HEK293 (cell line): Measurements from ENCODE around the gene CNTFR.
"Not testable (repeated sequence)": the region's sequence is repeated elsewhere in the genome, so short reads cannot be mapped to it uniquely, and the experiment has no call there.

Experiments used
- CTCF ChIA-PET: fragments of 350-600 bp; formaldehyde crosslinking; extraction: SDS; loops from one replicate; lab custom pipeline; 2021; ENCODE audit warnings: antibody characterized with exemption; lab: Yijun Ruan, JAX
- POLR2A ChIA-PET: fragments of 300-600 bp; formaldehyde crosslinking; extraction: SDS; loops from one replicate; lab custom pipeline; 2020; ENCODE audit warnings: antibody characterized with exemption, inconsistent platforms; lab: Yijun Ruan, JAX
- H3K27ac ChIP-seq: fragments of 200-500 bp; sonication (Bioruptor generic); 2 replicates; pipeline ENCODE4 v1.5.1; 2014; ENCODE audit warnings: low read depth, low read length, control low read depth, inconsistent platforms; ENCODE audit errors: extremely low read depth
- H3K36me3 ChIP-seq, 2 experiments: fragments of 200-500 bp in 1 of 2; sonication (Bioruptor generic) in 1 of 2; 1 replicate in 1 of 2; 2 replicates in 1 of 2; pipeline ENCODE4 v1.5.1; 2014 to 2017; ENCODE audit warnings: inconsistent platforms in 2 of 2, low read length in 2 of 2; ENCODE audit not compliant: control insufficient read depth in 2 of 2, insufficient read depth in 1 of 2
- H3K4me1 ChIP-seq: fragments of 200-500 bp; sonication (Bioruptor generic); 2 replicates; pipeline ENCODE4 v1.5.1; 2014; ENCODE audit warnings: mild to moderate bottlenecking, low read length, inconsistent platforms; ENCODE audit not compliant: control insufficient read depth, insufficient read depth
- H3K4me3 ChIP-seq: 2 replicates; pipeline ENCODE4 v1.5.1; 2011; ENCODE audit warnings: low read depth, mild to moderate bottlenecking, control low read depth, low read length, moderate library complexity
- H3K9me3 ChIP-seq: fragments of 200-500 bp; sonication (Bioruptor generic); 2 replicates; pipeline ENCODE4 v1.5.1; 2014; ENCODE audit warnings: low read depth, low read length, inconsistent platforms; ENCODE audit not compliant: control insufficient read depth, insufficient read depth
- BCL11B ChIP-seq: fragments of 450-650 bp; formaldehyde crosslinking; IDR thresholded peaks from 2 replicates; pipeline ENCODE4 v1.5.1; 2016; ENCODE audit warnings: low read depth, missing biosample characterization, missing genetic modification characterization
- CTCF ChIP-seq: fragments of 450-650 bp; formaldehyde crosslinking; IDR thresholded peaks from 2 replicates; pipeline ENCODE4 v1.5.1; 2016; ENCODE audit warnings: missing biosample characterization, missing genetic modification characterization
- EGR2 ChIP-seq: fragments of 450-650 bp; formaldehyde crosslinking; IDR thresholded peaks from 2 replicates; pipeline ENCODE4 v1.5.1; 2016; ENCODE audit warnings: low read depth, missing biosample characterization, missing genetic modification characterization
- KLF9 ChIP-seq: fragments of 450-650 bp; formaldehyde crosslinking; IDR thresholded peaks from 2 replicates; pipeline ENCODE4 v1.5.1; 2016; ENCODE audit warnings: missing biosample characterization, missing genetic modification characterization, low read depth
- MYNN ChIP-seq: fragments of 450-650 bp; formaldehyde crosslinking; IDR thresholded peaks from 2 replicates; pipeline ENCODE4 v1.5.1; 2016; ENCODE audit warnings: missing biosample characterization, missing genetic modification characterization, borderline replicate concordance
- SP2 ChIP-seq: fragments of 450-650 bp; formaldehyde crosslinking; IDR thresholded peaks from 2 replicates; pipeline ENCODE4 v1.5.1; 2016; ENCODE audit warnings: missing biosample characterization, missing genetic modification characterization
- ZBTB10 ChIP-seq: fragments of 450-650 bp; formaldehyde crosslinking; IDR thresholded peaks from 2 replicates; pipeline ENCODE4 v1.5.1; 2016; ENCODE audit warnings: missing biosample characterization, missing genetic modification characterization
- ZBTB17 ChIP-seq: fragments of 450-650 bp; formaldehyde crosslinking; IDR thresholded peaks from 2 replicates; pipeline ENCODE4 v1.5.1; 2016; ENCODE audit warnings: missing biosample characterization, missing genetic modification characterization
- ZBTB26 ChIP-seq: fragments of 450-650 bp; formaldehyde crosslinking; optimal IDR thresholded peaks from 2 replicates; pipeline ENCODE3; 2016; ENCODE audit warnings: missing biosample characterization, mild to moderate bottlenecking, missing genetic modification characterization
- ZBTB6 ChIP-seq: fragments of 450-650 bp; formaldehyde crosslinking; IDR thresholded peaks from 2 replicates; pipeline ENCODE4 v1.5.1; 2017; ENCODE audit warnings: missing biosample characterization, missing genetic modification characterization
- ZIC2 ChIP-seq: fragments of 450-650 bp; formaldehyde crosslinking; IDR thresholded peaks from 2 replicates; pipeline ENCODE4 v1.5.1; 2016; ENCODE audit warnings: missing biosample characterization, missing genetic modification characterization
- ZNF202 ChIP-seq: fragments of 450-650 bp; formaldehyde crosslinking; IDR thresholded peaks from 2 replicates; pipeline ENCODE4 v1.5.1; 2016; ENCODE audit warnings: missing biosample characterization, missing genetic modification characterization, borderline replicate concordance
- ZNF26 ChIP-seq: fragments of 450-650 bp; formaldehyde crosslinking; IDR thresholded peaks from 2 replicates; pipeline ENCODE4 v1.5.1; 2016; ENCODE audit warnings: missing biosample characterization, missing genetic modification characterization
- ZNF280C ChIP-seq: fragments of 450-650 bp; formaldehyde crosslinking; IDR thresholded peaks from 2 replicates; pipeline ENCODE4 v1.5.1; 2016; ENCODE audit warnings: missing biosample characterization, missing genetic modification characterization
- ZNF292 ChIP-seq: fragments of 450-650 bp; formaldehyde crosslinking; IDR thresholded peaks from 2 replicates; pipeline ENCODE4 v1.5.1; 2016; ENCODE audit warnings: low read depth, missing biosample characterization, missing genetic modification characterization, borderline replicate concordance
- ZNF335 ChIP-seq: fragments of 450-650 bp; formaldehyde crosslinking; conservative IDR thresholded peaks from 2 replicates; pipeline ENCODE4 v1.5.1; 2016; ENCODE audit warnings: missing biosample characterization, missing genetic modification characterization
- ZNF426 ChIP-seq: fragments of 450-650 bp; formaldehyde crosslinking; IDR thresholded peaks from 2 replicates; pipeline ENCODE4 v1.5.1; 2017; ENCODE audit warnings: missing biosample characterization, missing genetic modification characterization, mild to moderate bottlenecking, inconsistent platforms, moderate library complexity
- ZNF623 ChIP-seq: fragments of 450-650 bp; formaldehyde crosslinking; IDR thresholded peaks from 2 replicates; pipeline ENCODE4 v1.5.1; 2016; ENCODE audit warnings: missing biosample characterization, missing genetic modification characterization
- ZNF629 ChIP-seq: fragments of 450-650 bp; formaldehyde crosslinking; IDR thresholded peaks from 2 replicates; pipeline ENCODE4 v1.5.1; 2017; ENCODE audit warnings: missing biosample characterization, missing genetic modification characterization
- ZNF658 ChIP-seq: fragments of 450-650 bp; formaldehyde crosslinking; IDR thresholded peaks from 2 replicates; pipeline ENCODE4; 2016; ENCODE audit warnings: missing biosample characterization, missing genetic modification characterization

Gene CNTFR

GRCh38 chr9:34589636-34590380, at the start of gene CNTFR (continued):
- 0 out of 2 replicates have a peak, but pooled peaks have one; percentile 36 for TF ChIP-seq ZBTB10 (tag by site-specific recombination)
- TF ChIP-seq EGR2 (tag by site-specific recombination), result peak; percentile 74
- TF ChIP-seq ZBTB6 (tag by site-specific recombination), result no peak
- TF ChIP-seq ZBTB26 (tag by site-specific recombination), result peak; percentile 89
- TF ChIP-seq BCL11B (tag by site-specific recombination), result no peak
- peak; percentile 48; the same call in 1 of the 2 replicates for TF ChIP-seq KLF9 (tag by site-specific recombination)
- no peak for TF ChIP-seq CTCF

GRCh38 chr9:34639322-34639721, 49.8 kb upstream of the CNTFR start:
- POLR2A ChIA-PET, result interaction anchor here (3.8 to 7.0 kb wide), 2 partner anchors 7 to 13 kb away, joined by 21 to 90 read pairs; partner anchors contain the start of genes GALT and IL11RA
- peaks cover 0 to 15% of the 10 kb centered on the region in 2 experiments; a peak in 2 of 3 replicates for H3K36me3 ChIP-seq
- not testable (repeated sequence) for H3K9me3 ChIP-seq, H3K4me3 ChIP-seq, H3K4me1 ChIP-seq, H3K27ac ChIP-seq
- CTCF ChIA-PET, result interaction anchor here (0.7 to 8.3 kb wide), 2 partner anchors 9 to 17 kb away, joined by 3 to 125 read pairs; partner anchors contain the start of genes GALT and IL11RA

GRCh38 chr9:34638138-34638445, 48.6 kb upstream of the CNTFR start:
- ChIA-PET POLR2A (interaction anchor here (1.0 to 7.0 kb wide), 12 partner anchors 8 to 1613 kb away, joined by 3 to 90 read pairs (median 8); partner anchors contain the start of genes ARID3C, DCTN3, DNAJA1 and GALT), CTCF (interaction anchor here (0.6 to 8.3 kb wide), 8 partner anchors 9 to 259 kb away, joined by 3 to 164 read pairs (median 7); partner anchors contain the start of genes GALT, IL11RA and RPP25L)
- Histone ChIP-seq H3K27ac (peak overlapping the region; percentile 77; the same call in 1 of the 2 replicates), H3K36me3 (peaks cover 0 to 15% of the 10 kb centered on the region in 2 experiments; a peak in 2 of 3 replicates), H3K4me1 (no peaks in the 10 kb centered on the region), H3K4me3 (peak overlapping the region; percentile 67), H3K9me3 (no peaks in the 10 kb centered on the region)
- TF ChIP-seq ZNF623 (tag by site-specific recombination), result no peak
- TF ChIP-seq ZNF26 (tag by site-specific recombination), result no peak
- TF ChIP-seq ZIC2 (tag by site-specific recombination), result peak; percentile 53
- TF ChIP-seq ZNF629, result no peak
- no peak for TF ChIP-seq ZNF292 (tag by site-specific recombination)
- no peak for TF ChIP-seq ZNF280C (tag by site-specific recombination)
- no peak for TF ChIP-seq ZNF426 (tag by site-specific recombination)
- no peak for TF ChIP-seq ZNF202
- 0 out of 2 replicates have a peak, but pooled peaks have one; percentile 13 for TF ChIP-seq ZBTB17
- no peak for TF ChIP-seq MYNN
- no peak for TF ChIP-seq ZNF658
- TF ChIP-seq SP2 (tag by site-specific recombination), result peak; percentile 56; the same call in 1 of the 2 replicates
- peak; percentile 6 for TF ChIP-seq ZNF335 (tag by site-specific recombination)
